OCI-LY3 (cell line): ENCODE measurements around the gene NCKAP5.

ENCODE experiments used
- H2AFZ ChIP-seq: fragments of 200-600, 300-600 bp; shearing (Covaris generic); 2 replicates; pipeline ENCODE4 v1.6.0; 2014; ENCODE audit warnings: antibody characterized with exemption, low read depth, low read length
- H3K27ac ChIP-seq: fragments of 200-600, 300-600 bp; sonication (generic); 2 replicates; pipeline ENCODE4 v1.5.1; 2014; ENCODE audit warnings: mild to moderate bottlenecking, low read length, moderate library complexity, mixed read lengths
- H3K27me3 ChIP-seq: fragments of 200-600, 300-600 bp; sonication (generic); 2 replicates; pipeline ENCODE4 v1.6.1; 2014; ENCODE audit warnings: low read depth, low read length, mixed read lengths
- H3K36me3 ChIP-seq: fragments of 200-600, 300-600 bp; sonication (generic); replicated peaks from 2 replicates; pipeline ENCODE3; 2014; ENCODE audit warnings: low read depth, low read length, mixed read lengths
- H3K4me1 ChIP-seq: fragments of 300-600, 200-600 bp; sonication (generic); 2 replicates; pipeline ENCODE4 v1.6.1; 2014; ENCODE audit warnings: low read length, mixed read lengths
- H3K4me2 ChIP-seq: fragments of 200-600, 300-600 bp; sonication (generic); 2 replicates; pipeline ENCODE4 v1.6.1; 2014; ENCODE audit warnings: low read length, mixed read lengths
- H3K4me3 ChIP-seq: fragments of 300-600, 200-600 bp; sonication (generic); 2 replicates; pipeline ENCODE4 v1.5.1; 2014; ENCODE audit warnings: antibody characterized with exemption, mild to moderate bottlenecking, low read length, moderate library complexity
- H3K79me2 ChIP-seq: fragments of 300-600, 200-600 bp; shearing (Covaris generic); 2 replicates; pipeline ENCODE4 v1.6.1; 2014; ENCODE audit warnings: mild to moderate bottlenecking, low read length, mixed read lengths
- H3K9ac ChIP-seq: fragments of 300-600, 200-600 bp; shearing (Covaris generic); 2 replicates; pipeline ENCODE4 v1.6.0; 2014; ENCODE audit warnings: mild to moderate bottlenecking, low read length, moderate library complexity
- H3K9me3 ChIP-seq: fragments of 200-600, 300-600 bp; shearing (Covaris generic); 2 replicates; pipeline ENCODE4 v1.6.1; 2014; ENCODE audit warnings: low read length, mixed read lengths; ENCODE audit not compliant: insufficient read depth
- H4K20me1 ChIP-seq: fragments of 200-600, 300-600 bp; sonication (generic); 2 replicates; pipeline ENCODE4 v1.6.1; 2016; ENCODE audit warnings: low read length, mixed read lengths; ENCODE audit not compliant: insufficient read depth
- CTCF ChIP-seq: fragments of 200-600, 300-600 bp; sonication (generic); IDR thresholded peaks from 2 replicates; pipeline ENCODE4 v1.5.1; 2014; ENCODE audit warnings: antibody characterized with exemption, low read length, low read depth
- EZH2phosphoT487 ChIP-seq: fragments of 200-600 bp; shearing (Covaris generic); IDR thresholded peaks from 2 replicates; pipeline ENCODE4 v1.6.1; 2018; ENCODE audit warnings: antibody characterized with exemption, mixed run types, low read depth

NCKAP5 gene

DNA sequence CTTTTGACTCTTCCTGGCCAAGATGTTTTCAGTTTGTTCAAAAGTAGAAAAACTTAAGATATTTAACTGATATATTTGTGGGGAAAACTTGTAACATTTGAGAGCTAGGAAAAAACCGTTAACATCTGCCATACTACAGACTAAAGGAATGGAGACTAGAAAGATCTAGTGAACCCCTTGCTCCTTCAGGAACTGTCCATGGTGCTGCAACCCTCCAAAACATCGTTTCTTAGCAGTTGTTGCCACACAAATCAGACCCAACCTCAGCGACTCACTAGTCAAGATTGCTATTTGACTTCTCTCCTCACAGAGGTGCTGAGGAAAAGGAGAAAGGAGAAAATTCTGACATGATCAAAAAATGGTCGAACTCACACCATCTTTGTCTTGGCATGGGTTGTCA lies 504.5 kb downstream of the NCKAP5 start:
- H3K4me2 ChIP-seq, result no peak overlapping the region
- no peak overlapping the region for H3K27ac ChIP-seq
- H3K27me3 ChIP-seq, result no peaks in the 10 kb centered on the region
- no peaks in the 10 kb centered on the region for H3K4me1 ChIP-seq
- no peaks in the 10 kb centered on the region for H4K20me1 ChIP-seq
- no peaks in the 10 kb centered on the region for H3K79me2 ChIP-seq
- no peak for TF ChIP-seq CTCF
- TF ChIP-seq EZH2phosphoT487, result no peak
- H3K36me3 ChIP-seq, result no peaks in the 10 kb centered on the region
- no peaks in the 10 kb centered on the region for H3K9me3 ChIP-seq
- H3K9ac ChIP-seq, result no peak overlapping the region
- no peak overlapping the region for H2AFZ ChIP-seq
- no peak overlapping the region for H3K4me3 ChIP-seq

DNA sequence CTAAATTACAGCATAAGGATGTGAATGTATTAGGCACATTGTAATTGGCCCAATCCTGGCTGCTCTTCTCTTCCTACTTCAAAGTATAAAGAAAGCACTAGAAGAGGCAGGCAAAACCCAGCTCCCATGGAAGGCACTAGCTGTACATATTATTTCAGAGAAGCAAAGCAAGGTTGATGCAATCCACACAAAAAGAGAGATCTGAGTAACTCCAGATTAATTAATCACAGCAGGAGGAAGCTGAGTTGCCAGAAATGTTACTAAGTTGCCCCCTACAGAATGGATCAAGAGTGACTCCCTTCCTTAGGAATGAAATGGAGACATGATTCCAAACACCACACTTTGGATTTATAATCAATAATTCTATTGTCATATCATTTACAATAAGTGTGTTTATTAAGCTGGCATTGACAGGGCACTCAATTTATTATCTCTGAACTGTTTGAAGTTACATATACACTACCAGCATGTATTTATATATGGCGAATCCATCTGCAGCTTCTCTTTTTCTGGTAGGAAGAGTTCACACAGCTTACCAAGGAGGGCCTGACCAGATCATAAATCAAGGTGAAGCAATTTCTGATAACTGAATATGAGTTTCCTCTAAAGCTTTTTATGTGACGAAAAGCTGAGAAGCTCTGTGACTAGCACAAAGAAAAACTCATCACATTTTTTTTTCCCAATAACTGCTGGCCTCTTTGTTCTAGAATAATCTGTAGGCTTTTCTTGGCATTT lies 505.2 kb downstream of the NCKAP5 start:
- Histone ChIP-seq H3K9ac (no peak overlapping the region), H3K36me3 (no peaks in the 10 kb centered on the region), H3K4me1 (no peaks in the 10 kb centered on the region), H3K4me2 (no peak overlapping the region), H3K9me3 (no peaks in the 10 kb centered on the region), H3K4me3 (no peak overlapping the region), H2AFZ (no peak overlapping the region), H4K20me1 (no peaks in the 10 kb centered on the region), H3K79me2 (no peaks in the 10 kb centered on the region), H3K27me3 (no peaks in the 10 kb centered on the region), H3K27ac (no peak overlapping the region)
- TF ChIP-seq CTCF (no peak), EZH2phosphoT487 (no peak)

- Histone ChIP-seq H3K4me2 (no peak overlapping the region), H3K27ac (no peak overlapping the region), H3K9me3 (no peaks in the 10 kb centered on the region)
Measured at GRCh38 chr2:133061874-133062593, 506.2 kb downstream of the NCKAP5 start.

More at GRCh38 chr2:133061874-133062593, 506.2 kb downstream of the NCKAP5 start:
- Histone ChIP-seq H3K36me3 (no peaks in the 10 kb centered on the region), H3K79me2 (no peaks in the 10 kb centered on the region), H3K4me3 (no peak overlapping the region), H3K4me1 (no peaks in the 10 kb centered on the region), H4K20me1 (no peaks in the 10 kb centered on the region), H3K27me3 (no peaks in the 10 kb centered on the region), H3K9ac (no peak overlapping the region), H2AFZ (no peak overlapping the region)
- no peak for TF ChIP-seq EZH2phosphoT487
- TF ChIP-seq CTCF, result no peak
